Large intestine (tissue), 3 donors: ENCODE data around the gene PPM1K. TPM values are rescaled to one million over a fixed set of nuclear protein-coding genes. Genes with fewer than 3 reads are reported as not detected.

Source experiments
- DNase-seq, 2 donors: peaks; one replicate each; pipeline versions ENCODE4 v3.0.0 to v3.0.0-alpha.2; 2013
- H3K27ac ChIP-seq: one replicate; pipeline ENCODE4 v1.5.1; 2013; ENCODE audit warnings: low read length
- H3K27me3 ChIP-seq: 2 replicates; pipeline ENCODE4 v1.6.1; 2013; ENCODE audit warnings: low read length; ENCODE audit not compliant: control insufficient read depth, insufficient read depth
- H3K36me3 ChIP-seq: 2 replicates; pipeline ENCODE4 v1.6.1; 2013; ENCODE audit warnings: low read length; ENCODE audit not compliant: control insufficient read depth, insufficient read depth
- H3K4me1 ChIP-seq: one replicate; pipeline ENCODE4 v1.6.1; 2013; ENCODE audit warnings: low read length; ENCODE audit not compliant: control insufficient read depth, insufficient read depth
- H3K4me3 ChIP-seq: one replicate; pipeline ENCODE4 v1.5.1; 2013; ENCODE audit warnings: low read length
- H3K9me3 ChIP-seq: one replicate; pipeline ENCODE4 v1.6.1; 2013; ENCODE audit warnings: mild to moderate bottlenecking, low read depth, low read length, moderate library complexity; ENCODE audit not compliant: control insufficient read depth
- WGBS: methylation state at CpG from one replicate; pipeline ENCODE4 v1.1.5; 2013; ENCODE audit warnings: low lambda C conversion rate; ENCODE audit not compliant: insufficient coverage; 5-methylcytosine and 5-hydroxymethylcytosine counted together
- polyA plus RNA-seq: library from polyadenylated mRNA; unstranded; fragments of 120-200 nt; gene quantifications from one replicate; pipeline ENCODE4 v1.2.1, GENCODE V29; 2013

PPM1K gene
- polyA plus RNA-seq, 1 donor, result 9.4 TPM

DNA sequence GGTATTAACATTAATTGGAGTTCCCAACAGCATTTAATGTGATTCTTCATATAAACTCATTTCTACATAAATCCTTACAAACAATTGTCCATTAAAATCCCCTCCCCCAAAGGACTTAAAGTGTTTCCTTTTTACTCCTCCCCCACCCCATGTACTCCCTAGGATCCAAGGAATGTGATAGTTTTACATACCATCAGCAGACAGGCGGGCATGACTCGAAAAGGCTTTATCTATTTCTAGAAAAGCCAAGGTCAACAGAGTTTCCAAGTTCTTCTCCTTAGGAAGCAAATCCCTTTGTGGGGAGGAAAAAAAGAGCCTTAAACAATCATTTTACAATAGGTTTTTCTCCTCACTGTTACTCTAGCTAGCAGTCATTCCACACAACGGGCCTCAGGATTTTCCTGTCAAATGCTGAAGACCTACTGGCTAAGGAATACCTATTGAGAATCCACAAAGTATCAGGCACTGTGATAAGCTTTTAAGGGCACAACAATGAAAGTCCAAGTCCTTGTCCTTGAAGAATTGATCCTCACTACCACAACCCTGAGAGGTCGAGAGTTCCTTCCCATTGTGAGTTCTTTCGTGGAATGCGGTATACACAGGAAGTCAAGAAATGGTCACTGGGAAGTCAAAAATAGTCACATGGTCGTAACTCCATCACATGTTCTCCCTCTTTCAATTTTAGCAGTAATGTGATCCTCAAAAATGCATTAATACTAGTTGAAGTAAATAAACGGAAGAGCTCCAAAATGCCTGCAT, 7.2 kb downstream of the PPM1K start:
- Histone ChIP-seq H3K4me3 (no peak overlapping the region), H3K4me1 (no peaks in the 10 kb centered on the region)
- WGBS, result 100% methylated on average over 1 of the region's 8 CpGs

GRCh38 chr4:88275949-88276515, 8.3 kb downstream of the PPM1K start:
- Histone ChIP-seq H3K4me3 (no peak overlapping the region), H3K36me3 (peaks cover 5% of the 10 kb centered on the region), H3K9me3 (peaks cover 8% of the 10 kb centered on the region), H3K4me1 (no peaks in the 10 kb centered on the region), H3K27ac (no peak overlapping the region), H3K27me3 (no peaks in the 10 kb centered on the region)
- peak in 1 of 2 donors; percentile 19 for DNase-seq
- whole genome bisulfite sequencing, result 83% methylated on average over 2 of the region's 4 CpGs

More for the DNA sequence above, 7.2 kb downstream of the PPM1K start:
- Histone ChIP-seq H3K36me3 (peaks cover 5% of the 10 kb centered on the region), H3K27ac (no peak overlapping the region), H3K9me3 (peaks cover 8% of the 10 kb centered on the region), H3K27me3 (no peaks in the 10 kb centered on the region)
- DNase-seq, result no peak

DNA sequence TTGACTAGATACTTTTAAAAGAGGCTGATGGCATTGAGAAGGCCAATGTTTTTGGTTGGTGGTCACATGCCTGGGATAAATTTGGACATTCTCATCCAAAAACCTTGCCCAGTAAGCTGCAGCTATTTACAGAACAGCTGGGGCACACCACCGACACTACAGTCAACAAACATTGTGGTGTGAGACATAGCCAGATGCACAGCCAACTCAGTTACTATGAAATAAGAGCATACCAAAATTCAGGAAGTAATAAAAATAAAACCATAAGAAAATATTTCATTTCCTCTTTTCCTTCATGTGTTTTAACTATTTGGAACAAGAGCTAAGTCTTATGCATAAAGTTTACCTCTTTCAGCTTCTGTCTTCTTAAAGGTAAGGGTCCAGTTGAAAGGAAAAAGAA, 8.8 kb downstream of the PPM1K start:
- Histone ChIP-seq H3K4me1 (no peaks in the 10 kb centered on the region), H3K27me3 (no peaks in the 10 kb centered on the region), H3K36me3 (peaks cover 5% of the 10 kb centered on the region), H3K4me3 (no peak overlapping the region), H3K9me3 (peaks cover 8% of the 10 kb centered on the region), H3K27ac (no peak overlapping the region)
- WGBS, result no CpG with 5 or more reads among the region's 1 CpG
- DNase-seq, result no peak

GRCh38 chr4:88268913-88269312, 15.4 kb downstream of the PPM1K start:
- no peaks in the 10 kb centered on the region for H3K27me3 ChIP-seq
- no peak for DNase-seq
- peaks cover 22% of the 10 kb centered on the region for H3K36me3 ChIP-seq
- no peaks in the 10 kb centered on the region for H3K4me1 ChIP-seq
- H3K27ac ChIP-seq, result no peak overlapping the region
- no CpG with 5 or more reads among the region's 1 CpG for WGBS
- no peaks in the 10 kb centered on the region for H3K9me3 ChIP-seq
- no peak overlapping the region for H3K4me3 ChIP-seq

DNA sequence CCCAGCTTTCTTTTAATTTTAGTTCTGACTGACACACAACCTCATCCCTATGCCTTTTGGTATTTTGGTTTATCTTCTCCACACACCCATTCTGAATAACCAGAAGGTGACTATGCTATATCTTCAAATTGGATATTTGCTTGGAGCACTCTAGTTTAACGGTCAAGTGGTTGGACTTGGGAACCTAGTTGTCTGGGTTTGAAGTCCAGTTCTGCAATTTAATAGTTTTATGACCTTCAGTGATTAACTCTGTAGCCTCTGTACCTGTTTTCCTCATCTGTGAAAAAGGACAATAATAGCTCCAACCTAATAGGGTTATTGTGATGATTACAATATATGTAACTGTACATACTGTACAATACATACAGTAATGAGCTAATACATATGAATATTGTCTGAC, 20.0 kb downstream of the PPM1K start:
- Histone ChIP-seq H3K9me3 (no peaks in the 10 kb centered on the region), H3K4me3 (no peak overlapping the region), H3K27ac (no peak overlapping the region), H3K4me1 (no peaks in the 10 kb centered on the region), H3K36me3 (peaks cover 18% of the 10 kb centered on the region), H3K27me3 (no peaks in the 10 kb centered on the region)
- WGBS, result no CpG with 5 or more reads among the region's 1 CpG
- peak; percentile 23 to 67 for DNase-seq

DNA sequence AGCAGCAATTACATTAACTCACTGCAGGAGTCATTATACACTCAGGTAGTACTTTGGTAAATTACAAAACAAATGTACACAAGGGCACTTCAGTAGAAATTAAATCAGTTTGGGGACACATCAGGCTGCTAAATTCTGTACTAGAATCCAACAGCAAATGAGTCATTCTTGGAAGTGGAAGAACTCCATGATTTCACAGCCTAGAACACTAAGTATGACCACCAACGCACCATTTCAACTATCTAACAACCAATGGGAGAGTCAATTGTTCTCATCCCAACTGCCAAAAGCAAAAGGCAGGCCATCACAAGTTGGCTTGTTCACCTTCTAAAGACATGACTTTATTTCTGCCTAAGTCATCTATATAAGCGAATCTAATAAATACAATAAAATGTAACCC, 26.6 kb downstream of the PPM1K start:
- H3K9me3 ChIP-seq, result no peaks in the 10 kb centered on the region
- H3K27ac ChIP-seq, result no peak overlapping the region
- 83% methylated on average over 1 of the region's 2 CpGs for WGBS
- no peak overlapping the region for H3K4me3 ChIP-seq
- no peak for DNase-seq
- H3K4me1 ChIP-seq, result no peaks in the 10 kb centered on the region
- H3K27me3 ChIP-seq, result no peaks in the 10 kb centered on the region
- no peaks in the 10 kb centered on the region for H3K36me3 ChIP-seq

DNA sequence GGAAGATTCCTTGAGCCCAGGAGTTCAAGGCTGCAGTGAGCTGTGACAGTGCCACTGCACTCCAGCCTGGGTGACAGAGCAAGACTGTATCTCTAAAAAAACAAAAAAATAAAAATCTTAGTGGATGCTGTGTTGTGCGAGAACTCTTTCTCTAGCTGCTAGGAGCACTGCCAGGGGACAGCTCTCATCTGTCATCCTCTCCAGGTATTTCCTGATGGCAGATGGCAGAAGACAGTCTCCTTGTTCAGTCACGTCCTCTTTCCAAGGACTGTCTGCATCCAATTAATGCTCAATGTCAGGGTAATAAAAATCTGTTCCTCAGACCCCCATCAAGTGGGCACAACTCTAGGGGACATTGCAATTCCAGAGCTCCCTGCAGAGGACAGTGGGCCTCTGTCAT, 29.2 kb downstream of the PPM1K start:
- no peak overlapping the region for H3K27ac ChIP-seq
- WGBS, result no CpG with 5 or more reads among the region's 2 CpGs
- H3K27me3 ChIP-seq, result no peaks in the 10 kb centered on the region
- H3K9me3 ChIP-seq, result no peaks in the 10 kb centered on the region
- H3K4me1 ChIP-seq, result no peaks in the 10 kb centered on the region
- H3K4me3 ChIP-seq, result no peak overlapping the region
- H3K36me3 ChIP-seq, result no peaks in the 10 kb centered on the region
- no peak for DNase-seq

GRCh38 chr4:88251924-88252323, 32.4 kb downstream of the PPM1K start:
- no peaks in the 10 kb centered on the region for H3K9me3 ChIP-seq
- no peak for DNase-seq
- WGBS, result 85% methylated on average over 2 of the region's 3 CpGs
- no peak overlapping the region for H3K4me3 ChIP-seq
- H3K36me3 ChIP-seq, result no peaks in the 10 kb centered on the region
- H3K27ac ChIP-seq, result no peak overlapping the region
- H3K27me3 ChIP-seq, result no peaks in the 10 kb centered on the region
- no peaks in the 10 kb centered on the region for H3K4me1 ChIP-seq

- no peaks in the 10 kb centered on the region for H3K9me3 ChIP-seq
- no peak overlapping the region for H3K27ac ChIP-seq
- peaks cover 2% of the 10 kb centered on the region for H3K4me1 ChIP-seq
- WGBS, result no CpG with 5 or more reads among the region's 3 CpGs
- no peaks in the 10 kb centered on the region for H3K36me3 ChIP-seq
- DNase-seq, result peak in 1 of 2 donors; percentile 16
- no peaks in the 10 kb centered on the region for H3K27me3 ChIP-seq
- H3K4me3 ChIP-seq, result no peak overlapping the region
Measured at GRCh38 chr4:88247148-88247547, 37.2 kb downstream of the PPM1K start.

DNA sequence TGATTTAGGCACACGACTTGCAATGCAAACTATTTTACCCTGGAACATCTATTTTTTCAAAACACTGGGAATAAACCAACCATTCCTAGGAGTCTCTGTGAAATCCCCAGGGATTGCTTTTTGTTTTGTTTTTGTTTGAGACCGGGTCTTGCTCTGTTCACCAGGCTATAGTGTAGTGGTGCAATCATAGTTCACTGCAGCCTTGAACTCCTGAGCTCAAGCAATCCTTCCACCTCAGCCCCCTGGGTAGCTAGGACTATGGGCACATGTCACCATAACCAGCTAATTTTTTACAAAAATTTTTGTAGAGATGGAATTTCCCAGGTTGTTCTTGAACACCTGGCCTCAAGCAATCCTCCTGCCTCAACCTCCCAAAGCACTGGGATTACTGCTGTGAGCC, 37.8 kb downstream of the PPM1K start:
- no peak overlapping the region for H3K4me3 ChIP-seq
- DNase-seq, result no peak
- no peak overlapping the region for H3K27ac ChIP-seq
- no peaks in the 10 kb centered on the region for H3K9me3 ChIP-seq
- H3K4me1 ChIP-seq, result peaks cover 2% of the 10 kb centered on the region
- H3K27me3 ChIP-seq, result no peaks in the 10 kb centered on the region
- no peaks in the 10 kb centered on the region for H3K36me3 ChIP-seq
- no CpG with 5 or more reads among the region's 2 CpGs for WGBS
